Subcutaneous abdominal adipose tissue (tissue), 5 donors: ENCODE results near the gene TOP3B.

ENCODE experiments used
- H3K27ac ChIP-seq: one replicate; pipeline ENCODE4 v1.7.0; 2013; ENCODE audit warnings: low read depth, mild to moderate bottlenecking, inconsistent platforms, low read length, moderate library complexity
- H3K27me3 ChIP-seq, 5 donors: one replicate each; pipeline ENCODE4 v1.7.0; 2013; ENCODE audit warnings: low read length in 5 of 5, inconsistent platforms in 1 of 5; ENCODE audit not compliant: control insufficient read depth in 5 of 5, insufficient read depth in 4 of 5
- H3K36me3 ChIP-seq, 5 donors: one replicate each; pipeline ENCODE4 v1.7.0; 2013; ENCODE audit warnings: low read length in 5 of 5; ENCODE audit not compliant: control insufficient read depth in 5 of 5, insufficient read depth in 5 of 5
- H3K4me1 ChIP-seq, 5 donors: one replicate each; pipeline ENCODE4 v1.7.0; 2013; ENCODE audit warnings: low read length in 5 of 5, mild to moderate bottlenecking in 3 of 5, moderate library complexity in 1 of 5; ENCODE audit not compliant: control insufficient read depth in 5 of 5, insufficient read depth in 5 of 5
- H3K4me3 ChIP-seq, 5 donors: one replicate each; pipeline ENCODE4 v1.7.0; 2013; ENCODE audit warnings: low read length in 5 of 5, low read depth in 1 of 5
- H3K9ac ChIP-seq, 5 donors: one replicate each; pipeline ENCODE4 v1.7.0; 2013; ENCODE audit warnings: low read length in 5 of 5, mild to moderate bottlenecking in 4 of 5, moderate library complexity in 3 of 5
- H3K9me3 ChIP-seq, 5 donors: one replicate each; pipeline ENCODE4 v1.7.0; 2013; ENCODE audit warnings: low read length in 5 of 5; ENCODE audit not compliant: control insufficient read depth in 5 of 5
- donor health status: healthy.
- donor health status: healthy.
- donor health status: healthy.
- donor health status: healthy.
- donor health status: healthy.

TOP3B gene

GRCh38 chr22:21963286-21963685 lies 19.3 kb downstream of the TOP3B start:
- Histone ChIP-seq H3K36me3 (peaks cover 0 to 100% (median 88%) of the 10 kb centered on the region in 5 donors), H3K27me3 (no peaks in the 10 kb centered on the region), H3K4me3 (no peak overlapping the region), H3K4me1 (no peaks in the 10 kb centered on the region), H3K9ac (no peak overlapping the region), H3K9me3 (no peaks in the 10 kb centered on the region), H3K27ac (no peak overlapping the region)

- Histone ChIP-seq H3K9me3 (no peaks in the 10 kb centered on the region), H3K9ac (no peak overlapping the region), H3K4me3 (no peak overlapping the region), H3K27ac (no peak overlapping the region), H3K36me3 (peaks cover 0 to 100% (median 85%) of the 10 kb centered on the region in 5 donors), H3K4me1 (no peaks in the 10 kb centered on the region), H3K27me3 (no peaks in the 10 kb centered on the region)
These were observed 20.0 kb downstream of the TOP3B start for GRCh38 chr22:21962655-21962949.

- H3K27me3 ChIP-seq: no peaks in the 10 kb centered on the region
- no peaks in the 10 kb centered on the region for H3K9me3 ChIP-seq
- H3K27ac ChIP-seq: no peak overlapping the region
- H3K4me1 ChIP-seq: no peaks in the 10 kb centered on the region
- no peak overlapping the region for H3K4me3 ChIP-seq
- H3K36me3 ChIP-seq: peaks cover 0 to 95% (median 79%) of the 10 kb centered on the region in 5 donors
- H3K9ac ChIP-seq: no peak overlapping the region
These were observed 20.5 kb downstream of the TOP3B start for GRCh38 chr22:21961886-21962654.

- Histone ChIP-seq H3K36me3 (peaks cover 0 to 87% (median 72%) of the 10 kb centered on the region in 5 donors), H3K27ac (no peak overlapping the region), H3K27me3 (no peaks in the 10 kb centered on the region), H3K4me1 (no peaks in the 10 kb centered on the region), H3K9me3 (no peaks in the 10 kb centered on the region), H3K4me3 (no peak overlapping the region), H3K9ac (no peak overlapping the region)
These were observed 21.3 kb downstream of the TOP3B start for GRCh38 chr22:21961127-21961867.

- H3K9ac ChIP-seq: no peak overlapping the region
- H3K27ac ChIP-seq: no peak overlapping the region
- no peaks in the 10 kb centered on the region for H3K4me1 ChIP-seq
- H3K27me3 ChIP-seq: no peaks in the 10 kb centered on the region
- H3K36me3 ChIP-seq: peaks cover 0 to 79% (median 68%) of the 10 kb centered on the region in 5 donors
- no peaks in the 10 kb centered on the region for H3K9me3 ChIP-seq
- no peak overlapping the region for H3K4me3 ChIP-seq
These were observed 22.1 kb downstream of the TOP3B start for GRCh38 chr22:21960200-21961126.

- H3K4me1 ChIP-seq: no peaks in the 10 kb centered on the region
- no peaks in the 10 kb centered on the region for H3K9me3 ChIP-seq
- no peaks in the 10 kb centered on the region for H3K27me3 ChIP-seq
- no peak overlapping the region for H3K27ac ChIP-seq
- peak overlapping the region in 1 of 5 donors; percentile 2 for H3K9ac ChIP-seq
- H3K4me3 ChIP-seq: no peak overlapping the region
- peaks cover 0 to 69% (median 59%) of the 10 kb centered on the region in 5 donors for H3K36me3 ChIP-seq
These were observed 23.1 kb downstream of the TOP3B start for GRCh38 chr22:21959274-21960074.

GRCh38 chr22:21958360-21959273 lies 24.0 kb downstream of the TOP3B start:
- Histone ChIP-seq H3K27ac (no peak overlapping the region), H3K4me3 (no peak overlapping the region), H3K4me1 (no peaks in the 10 kb centered on the region), H3K36me3 (peaks cover 0 to 61% (median 51%) of the 10 kb centered on the region in 5 donors), H3K9me3 (no peaks in the 10 kb centered on the region), H3K9ac (no peak overlapping the region), H3K27me3 (no peaks in the 10 kb centered on the region)

GRCh38 chr22:21952586-21953571 lies 29.7 kb downstream of the TOP3B start, which contains the start of gene PPM1F:
Gene PPM1F (minus strand): TSS chr22:21952848. CDS start chr22:21946048, 6,800 bp downstream.
- H3K4me3 ChIP-seq: peak within 1 kb of the TSS; percentile 51 to 84 (median 73)
- peak within 1 kb of the TSS; percentile 63 to 93 (median 73) for H3K9ac ChIP-seq
- H3K9me3 ChIP-seq: no peaks in the 10 kb centered on the region
- H3K27me3 ChIP-seq: no peaks in the 10 kb centered on the region
- H3K36me3 ChIP-seq: peaks cover 0 to 3% (median under 1%) of the 10 kb centered on the region in 5 donors
- peak within 1 kb of the TSS; percentile 74 for H3K27ac ChIP-seq
- H3K4me1 ChIP-seq: peaks cover 7 to 44% (median 32%) of the 10 kb centered on the region in 5 donors
